IMR-90 (cell line): Measurements from ENCODE around the gene TPM2. TPM values are rescaled to one million over a fixed set of nuclear protein-coding genes. Genes with fewer than 3 reads are reported as not detected.

ENCODE experiments used
- CEBPB ChIP-seq: IDR thresholded peaks from 2 replicates; pipeline ENCODE4 v1.6.1; 2012; ENCODE audit warnings: low read depth, low read length, improper control_type of control experiment
- ELK1 ChIP-seq: fragments of 150-350 bp; IDR thresholded peaks from 2 replicates; pipeline ENCODE4 v1.6.1; 2016; ENCODE audit warnings: low read depth, mild to moderate bottlenecking, low read length, moderate library complexity, borderline replicate concordance
- MAFK ChIP-seq: IDR thresholded peaks from 2 replicates; pipeline ENCODE4 v1.6.1; 2012; ENCODE audit warnings: low read depth, low read length, improper control_type of control experiment
- MXI1 ChIP-seq: IDR thresholded peaks from 2 replicates; pipeline ENCODE4 v1.6.1; 2012; ENCODE audit warnings: low read depth, mild to moderate bottlenecking, low read length, moderate library complexity, borderline replicate concordance
- NFE2L2 ChIP-seq: fragments of 150-350 bp; IDR thresholded peaks from 2 replicates; pipeline ENCODE4 v1.6.1; 2016; ENCODE audit warnings: low read depth, mild to moderate bottlenecking, low read length
- POLR2A ChIP-seq: IDR thresholded peaks from 2 replicates; pipeline ENCODE4 v1.6.1; 2012; ENCODE audit warnings: mild to moderate bottlenecking, low read depth, low read length
- SMC3 ChIP-seq: fragments of 150-350 bp; IDR thresholded peaks from 2 replicates; pipeline ENCODE4 v1.6.1; 2016; ENCODE audit warnings: low read depth, mild to moderate bottlenecking, antibody characterized with exemption, low read length, moderate library complexity
- polyA plus RNA-seq, 3 experiments: library from polyadenylated mRNA; depleted of rRNA; stranded (reverse); fragments of >200 nt; gene quantifications; 2 replicates each; pipeline ENCODE4 v1.2.3, GENCODE V29; 2012; ENCODE audit warnings: low replicate concordance in 1 of 3
- total RNA-seq: library from RNA; depleted of rRNA; stranded (reverse); fragments of >200 nt; gene quantifications from 2 replicates; pipeline ENCODE4 v1.2.3, GENCODE V29; 2012

The TPM2 gene
- total and polyA plus RNA-seq, 2 of the 4 experiments (the other 2 are of a cell fraction), result 960 to 2,500 TPM

GRCh38 chr9:35690294-35690613, 529 bp upstream of the TPM2 start (continued):
- no peak for TF ChIP-seq ELK1
- no peak for TF ChIP-seq NFE2L2
- TF ChIP-seq POLR2A, result no peak
- no peak for TF ChIP-seq SMC3
- no peak for TF ChIP-seq CEBPB
- no peak for TF ChIP-seq MAFK
- TF ChIP-seq MXI1, result no peak
